Keratinocyte (primary cell): ENCODE results near the gene UNC5A.

Source experiments
- CTCF ChIP-seq, 3 experiments: IDR thresholded peaks in 1 of 3; conservative IDR thresholded peaks in 1 of 3; optimal IDR thresholded peaks in 1 of 3; 2 replicates in 2 of 3; 3 replicates in 1 of 3; pipeline versions ENCODE3 to v1.5.1; 2011; ENCODE audit warnings: low read length in 3 of 3, mild to moderate bottlenecking in 3 of 3, moderate library complexity in 2 of 3, control low read depth in 1 of 3, inconsistent platforms in 1 of 3; ENCODE audit not compliant: insufficient read depth in 2 of 3; ENCODE audit errors: extremely low read depth in 1 of 3
- EZH2 ChIP-seq: IDR thresholded peaks from one replicate; pipeline ENCODE4 v1.6.1; 2012; ENCODE audit warnings: inconsistent platforms, mild to moderate bottlenecking, low read length, moderate library complexity

- TF ChIP-seq CTCF (optimal IDR thresholded peaks at IDR 0.05 in 1 of 3, IDR thresholded peaks at IDR 0.05 in 1 of 3, conservative IDR thresholded peaks at IDR 0.05 in 1 of 3; ENCODE audit: extremely low read depth in 1 of 3, insufficient read depth in 2 of 3, low read length in 3 of 3) (no peak), EZH2 (no peak)
Measured at GRCh38 chr5:176853151-176853778, 42.9 kb downstream of the UNC5A start.
